HEK293 (cell line): ENCODE data around the gene PER1.
A peak's percentile ranks its signal among the peaks of the same experiment; 100 is the strongest.

Experiments
- MEIS1 ChIP-seq: sonication (generic); formaldehyde crosslinking; IDR thresholded peaks from 2 replicates; pipeline ENCODE4 v1.8.1; 2022; ENCODE audit warnings: missing genetic modification reagents, mild to moderate bottlenecking, borderline replicate concordance
- PATZ1 ChIP-seq: fragments of 450-650 bp; formaldehyde crosslinking; IDR thresholded peaks from 2 replicates; pipeline ENCODE4 v1.5.1; 2016; ENCODE audit warnings: missing biosample characterization, missing genetic modification characterization
- PRDM6 ChIP-seq: fragments of 450-650 bp; formaldehyde crosslinking; IDR thresholded peaks from 2 replicates; pipeline ENCODE4 v1.5.1; 2017; ENCODE audit warnings: missing biosample characterization, missing genetic modification characterization
- SETDB1 ChIP-seq: IDR thresholded peaks from one replicate; pipeline ENCODE4 v1.6.1; 2017; ENCODE audit warnings: mild to moderate bottlenecking, low read length, moderate library complexity, mixed read lengths; ENCODE audit not compliant: insufficient read length
- SP2 ChIP-seq: fragments of 450-650 bp; formaldehyde crosslinking; IDR thresholded peaks from 2 replicates; pipeline ENCODE4 v1.5.1; 2016; ENCODE audit warnings: missing biosample characterization, missing genetic modification characterization
- YY1 ChIP-seq: fragments of 450-650 bp; formaldehyde crosslinking; IDR thresholded peaks from 2 replicates; pipeline ENCODE4 v1.5.1; 2018; ENCODE audit warnings: missing biosample characterization, missing genetic modification characterization
- ZBTB11 ChIP-seq: fragments of 450-650 bp; formaldehyde crosslinking; conservative IDR thresholded peaks from 2 replicates; pipeline ENCODE4 v1.5.1; 2016; ENCODE audit warnings: low read depth, missing biosample characterization, missing genetic modification characterization
- ZBTB20 ChIP-seq: fragments of 450-650 bp; formaldehyde crosslinking; IDR thresholded peaks from 2 replicates; pipeline ENCODE4 v1.5.1; 2016; ENCODE audit warnings: missing biosample characterization, missing genetic modification characterization
- ZNF302 ChIP-seq: fragments of 450-650 bp; formaldehyde crosslinking; IDR thresholded peaks from 2 replicates; pipeline ENCODE4 v1.5.1; 2016; ENCODE audit warnings: missing biosample characterization, missing genetic modification characterization, low read depth
- ZNF449 ChIP-seq: fragments of 450-650 bp; formaldehyde crosslinking; IDR thresholded peaks from 2 replicates; pipeline ENCODE4 v1.5.1; 2017; ENCODE audit warnings: missing biosample characterization, mild to moderate bottlenecking, missing genetic modification characterization, moderate library complexity
- ZNF513 ChIP-seq: fragments of 450-650 bp; IDR thresholded peaks from 2 replicates; pipeline ENCODE4 v1.5.1; 2018; ENCODE audit warnings: missing biosample characterization, missing genetic modification characterization
- ZNF521 ChIP-seq: fragments of 450-650 bp; formaldehyde crosslinking; IDR thresholded peaks from 2 replicates; pipeline ENCODE4 v1.5.1; 2017; ENCODE audit warnings: missing biosample characterization, mild to moderate bottlenecking, missing genetic modification characterization
- ZNF585B ChIP-seq: fragments of 450-650 bp; formaldehyde crosslinking; IDR thresholded peaks from 2 replicates; pipeline ENCODE4 v1.5.1; 2016; ENCODE audit warnings: missing biosample characterization, missing genetic modification characterization
- ZNF596 ChIP-seq: fragments of 450-650 bp; IDR thresholded peaks from 2 replicates; pipeline ENCODE4 v1.5.0; 2018; ENCODE audit warnings: missing biosample characterization, mild to moderate bottlenecking, missing genetic modification characterization, moderate library complexity
- TF ChIP-seq, protein P1 (sequence below): fragments of 450-650 bp; formaldehyde crosslinking; IDR thresholded peaks from 2 replicates; pipeline ENCODE4 v1.5.1; 2017; ENCODE audit warnings: missing biosample characterization, missing genetic modification characterization
- TF ChIP-seq, protein P2 (sequence below): fragments of 450-650 bp; formaldehyde crosslinking; IDR thresholded peaks from 2 replicates; pipeline ENCODE4 v1.5.1; 2016; ENCODE audit warnings: missing biosample characterization, missing genetic modification characterization, low read depth
- TF ChIP-seq, protein P3 (sequence below): fragments of 450-650 bp; formaldehyde crosslinking; IDR thresholded peaks from 2 replicates; pipeline ENCODE4 v1.5.1; 2016; ENCODE audit warnings: missing biosample characterization, missing genetic modification characterization
- TF ChIP-seq, protein P4 (sequence below): fragments of 450-650 bp; formaldehyde crosslinking; IDR thresholded peaks from 2 replicates; pipeline ENCODE4 v1.5.0; 2017; ENCODE audit warnings: missing biosample characterization, missing genetic modification characterization, borderline replicate concordance
- TF ChIP-seq, protein P5 (sequence below): fragments of 450-650 bp; formaldehyde crosslinking; IDR thresholded peaks from 2 replicates; pipeline ENCODE4 v1.5.1; 2016; ENCODE audit warnings: missing biosample characterization, missing genetic modification characterization

Gene PER1

GRCh38 chr17:8173056-8173870, 21.1 kb upstream of the PER1 start (continued):
- TF ChIP-seq, protein P1, sequence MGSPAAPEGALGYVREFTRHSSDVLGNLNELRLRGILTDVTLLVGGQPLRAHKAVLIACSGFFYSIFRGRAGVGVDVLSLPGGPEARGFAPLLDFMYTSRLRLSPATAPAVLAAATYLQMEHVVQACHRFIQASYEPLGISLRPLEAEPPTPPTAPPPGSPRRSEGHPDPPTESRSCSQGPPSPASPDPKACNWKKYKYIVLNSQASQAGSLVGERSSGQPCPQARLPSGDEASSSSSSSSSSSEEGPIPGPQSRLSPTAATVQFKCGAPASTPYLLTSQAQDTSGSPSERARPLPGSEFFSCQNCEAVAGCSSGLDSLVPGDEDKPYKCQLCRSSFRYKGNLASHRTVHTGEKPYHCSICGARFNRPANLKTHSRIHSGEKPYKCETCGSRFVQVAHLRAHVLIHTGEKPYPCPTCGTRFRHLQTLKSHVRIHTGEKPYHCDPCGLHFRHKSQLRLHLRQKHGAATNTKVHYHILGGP (tag by site-specific recombination), result peak; percentile 95
- TF ChIP-seq, protein P2, sequence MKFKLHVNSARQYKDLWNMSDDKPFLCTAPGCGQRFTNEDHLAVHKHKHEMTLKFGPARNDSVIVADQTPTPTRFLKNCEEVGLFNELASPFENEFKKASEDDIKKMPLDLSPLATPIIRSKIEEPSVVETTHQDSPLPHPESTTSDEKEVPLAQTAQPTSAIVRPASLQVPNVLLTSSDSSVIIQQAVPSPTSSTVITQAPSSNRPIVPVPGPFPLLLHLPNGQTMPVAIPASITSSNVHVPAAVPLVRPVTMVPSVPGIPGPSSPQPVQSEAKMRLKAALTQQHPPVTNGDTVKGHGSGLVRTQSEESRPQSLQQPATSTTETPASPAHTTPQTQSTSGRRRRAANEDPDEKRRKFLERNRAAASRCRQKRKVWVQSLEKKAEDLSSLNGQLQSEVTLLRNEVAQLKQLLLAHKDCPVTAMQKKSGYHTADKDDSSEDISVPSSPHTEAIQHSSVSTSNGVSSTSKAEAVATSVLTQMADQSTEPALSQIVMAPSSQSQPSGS, result peak; percentile 56
- TF ChIP-seq, protein P3, sequence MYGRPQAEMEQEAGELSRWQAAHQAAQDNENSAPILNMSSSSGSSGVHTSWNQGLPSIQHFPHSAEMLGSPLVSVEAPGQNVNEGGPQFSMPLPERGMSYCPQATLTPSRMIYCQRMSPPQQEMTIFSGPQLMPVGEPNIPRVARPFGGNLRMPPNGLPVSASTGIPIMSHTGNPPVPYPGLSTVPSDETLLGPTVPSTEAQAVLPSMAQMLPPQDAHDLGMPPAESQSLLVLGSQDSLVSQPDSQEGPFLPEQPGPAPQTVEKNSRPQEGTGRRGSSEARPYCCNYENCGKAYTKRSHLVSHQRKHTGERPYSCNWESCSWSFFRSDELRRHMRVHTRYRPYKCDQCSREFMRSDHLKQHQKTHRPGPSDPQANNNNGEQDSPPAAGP (tag by site-specific recombination), result peak; percentile 83
- peak; percentile 13; the same call in 1 of the 2 replicates for TF ChIP-seq ZNF513 (tag by site-specific recombination)
- TF ChIP-seq ZBTB11 (tag by site-specific recombination), result peak; percentile 74
- no peak for TF ChIP-seq ZNF585B
- TF ChIP-seq ZNF449 (tag by site-specific recombination), result no peak
- TF ChIP-seq PATZ1, result peak; percentile 42; the same call in 1 of the 2 replicates
- TF ChIP-seq SP2 (tag by site-specific recombination), result peak; percentile 74
- TF ChIP-seq YY1 (tag by site-specific recombination), result 0 out of 2 replicates have a peak, but pooled peaks have one; percentile 47
- peak; percentile 98 for TF ChIP-seq PRDM6
- TF ChIP-seq SETDB1, result peak; percentile 16
- TF ChIP-seq ZNF596 (tag by site-specific recombination), result 0 out of 2 replicates have a peak, but pooled peaks have one; percentile 34
- TF ChIP-seq MEIS1 (CRISPR knock-in tag), result no peak
- TF ChIP-seq, protein P4, sequence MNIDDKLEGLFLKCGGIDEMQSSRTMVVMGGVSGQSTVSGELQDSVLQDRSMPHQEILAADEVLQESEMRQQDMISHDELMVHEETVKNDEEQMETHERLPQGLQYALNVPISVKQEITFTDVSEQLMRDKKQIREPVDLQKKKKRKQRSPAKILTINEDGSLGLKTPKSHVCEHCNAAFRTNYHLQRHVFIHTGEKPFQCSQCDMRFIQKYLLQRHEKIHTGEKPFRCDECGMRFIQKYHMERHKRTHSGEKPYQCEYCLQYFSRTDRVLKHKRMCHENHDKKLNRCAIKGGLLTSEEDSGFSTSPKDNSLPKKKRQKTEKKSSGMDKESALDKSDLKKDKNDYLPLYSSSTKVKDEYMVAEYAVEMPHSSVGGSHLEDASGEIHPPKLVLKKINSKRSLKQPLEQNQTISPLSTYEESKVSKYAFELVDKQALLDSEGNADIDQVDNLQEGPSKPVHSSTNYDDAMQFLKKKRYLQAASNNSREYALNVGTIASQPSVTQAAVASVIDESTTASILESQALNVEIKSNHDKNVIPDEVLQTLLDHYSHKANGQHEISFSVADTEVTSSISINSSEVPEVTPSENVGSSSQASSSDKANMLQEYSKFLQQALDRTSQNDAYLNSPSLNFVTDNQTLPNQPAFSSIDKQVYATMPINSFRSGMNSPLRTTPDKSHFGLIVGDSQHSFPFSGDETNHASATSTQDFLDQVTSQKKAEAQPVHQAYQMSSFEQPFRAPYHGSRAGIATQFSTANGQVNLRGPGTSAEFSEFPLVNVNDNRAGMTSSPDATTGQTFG (tag by site-specific recombination), result no peak
- TF ChIP-seq ZNF302, result no peak
- peak; percentile 93 for TF ChIP-seq ZBTB20 (tag by site-specific recombination)
- TF ChIP-seq, protein P5, sequence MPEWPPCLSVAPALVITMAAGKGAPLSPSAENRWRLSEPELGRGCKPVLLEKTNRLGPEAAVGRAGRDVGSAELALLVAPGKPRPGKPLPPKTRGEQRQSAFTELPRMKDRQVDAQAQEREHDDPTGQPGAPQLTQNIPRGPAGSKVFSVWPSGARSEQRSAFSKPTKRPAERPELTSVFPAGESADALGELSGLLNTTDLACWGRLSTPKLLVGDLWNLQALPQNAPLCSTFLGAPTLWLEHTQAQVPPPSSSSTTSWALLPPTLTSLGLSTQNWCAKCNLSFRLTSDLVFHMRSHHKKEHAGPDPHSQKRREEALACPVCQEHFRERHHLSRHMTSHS (tag by site-specific recombination), result no peak
- TF ChIP-seq ZNF521 (tag by site-specific recombination), result no peak
